Endothelial cell of umbilical vein (primary cell): Measurements from ENCODE around the gene CD82.

Source experiments
- CTCF ChIP-seq, 2 donors: IDR thresholded peaks; 1 replicate in 1 of 2; 2 replicates in 1 of 2; pipeline ENCODE4 v1.5.1; 2011; ENCODE audit warnings: low read length in 2 of 2, mild to moderate bottlenecking in 2 of 2, moderate library complexity in 2 of 2, control low read depth in 1 of 2, inconsistent platforms in 1 of 2, low read depth in 1 of 2; ENCODE audit not compliant: insufficient read depth in 1 of 2; ENCODE audit errors: extremely low read depth in 1 of 2
- EZH2 ChIP-seq: IDR thresholded peaks from 2 replicates; pipeline ENCODE4 v1.6.1; 2012; ENCODE audit warnings: borderline replicate concordance, low read depth, mild to moderate bottlenecking, moderate library complexity, low read length, inconsistent platforms; ENCODE audit not compliant: severe bottlenecking
- GATA2 ChIP-seq: IDR thresholded peaks from 2 replicates; pipeline ENCODE4 v1.7.0; 2011; ENCODE audit warnings: low read depth, mild to moderate bottlenecking, moderate library complexity, mixed read lengths, low read length; ENCODE audit not compliant: insufficient read length, insufficient read depth
- MAX ChIP-seq: IDR thresholded peaks from 2 replicates; pipeline ENCODE4 v1.6.1; 2011; ENCODE audit not compliant: insufficient read depth, insufficient read length
- POLR2A ChIP-seq: IDR thresholded peaks from 2 replicates; pipeline ENCODE4 v1.6.1; 2012; ENCODE audit warnings: low read depth, mild to moderate bottlenecking, control low read depth, low read length
- POLR2AphosphoS5 ChIP-seq: IDR thresholded peaks from 2 replicates; pipeline ENCODE4 v1.6.1; 2012; ENCODE audit warnings: low read depth, mild to moderate bottlenecking, control low read depth, low read length, moderate library complexity; ENCODE audit not compliant: insufficient read depth

- TF ChIP-seq EZH2, result no peak
- no peak for TF ChIP-seq CTCF (IDR thresholded peaks at IDR 0.05; ENCODE audit: extremely low read depth in 1 of 2, insufficient read depth in 1 of 2, low read depth in 1 of 2, low read length in 2 of 2)
- TF ChIP-seq POLR2AphosphoS5, result no peak
- TF ChIP-seq POLR2A, result no peak
- no peak for TF ChIP-seq GATA2
- no peak for TF ChIP-seq MAX
These were observed 7.4 kb downstream of the CD82 start for GRCh38 chr11:44572884-44573283.
